ENCODE measurements around the gene IGSF21.

GRCh38 chr1:18357622-18358230 is 250.1 kb downstream of the IGSF21 start:
- TF ChIP-seq, protein P1, sequence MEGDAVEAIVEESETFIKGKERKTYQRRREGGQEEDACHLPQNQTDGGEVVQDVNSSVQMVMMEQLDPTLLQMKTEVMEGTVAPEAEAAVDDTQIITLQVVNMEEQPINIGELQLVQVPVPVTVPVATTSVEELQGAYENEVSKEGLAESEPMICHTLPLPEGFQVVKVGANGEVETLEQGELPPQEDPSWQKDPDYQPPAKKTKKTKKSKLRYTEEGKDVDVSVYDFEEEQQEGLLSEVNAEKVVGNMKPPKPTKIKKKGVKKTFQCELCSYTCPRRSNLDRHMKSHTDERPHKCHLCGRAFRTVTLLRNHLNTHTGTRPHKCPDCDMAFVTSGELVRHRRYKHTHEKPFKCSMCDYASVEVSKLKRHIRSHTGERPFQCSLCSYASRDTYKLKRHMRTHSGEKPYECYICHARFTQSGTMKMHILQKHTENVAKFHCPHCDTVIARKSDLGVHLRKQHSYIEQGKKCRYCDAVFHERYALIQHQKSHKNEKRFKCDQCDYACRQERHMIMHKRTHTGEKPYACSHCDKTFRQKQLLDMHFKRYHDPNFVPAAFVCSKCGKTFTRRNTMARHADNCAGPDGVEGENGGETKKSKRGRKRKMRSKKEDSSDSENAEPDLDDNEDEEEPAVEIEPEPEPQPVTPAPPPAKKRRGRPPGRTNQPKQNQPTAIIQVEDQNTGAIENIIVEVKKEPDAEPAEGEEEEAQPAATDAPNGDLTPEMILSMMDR (conservative IDR thresholded peaks at IDR 0.05) = no peak
- no peak for TF ChIP-seq ZFX (IDR thresholded peaks at IDR 0.05)
